ENCODE measurements around the gene PLPPR5. TPM values are rescaled to one million over a fixed set of nuclear protein-coding genes. Genes with fewer than 3 reads are reported as not detected.

Gene PLPPR5
- total and polyA plus RNA-seq, 2 of the 8 experiments (the other 6 are each of a cell fraction or from before 2014, with no cell fraction given) = 1.9 to 5.6 TPM

- WGBS, 2 experiments (ENCODE audit: extremely low coverage in 1 of 2, insufficient coverage in 1 of 2, insufficient read length in 1 of 2, insufficient replicate concordance in 2 of 2, low coverage in 1 of 2, low lambda C conversion rate in 2 of 2, missing lambda C conversion rate in 1 of 2) = 69% methylated on average over 2 of the region's 2 CpGs; no CpG with 5 or more reads in 1 of the 2 experiments
- no peak overlapping the region for H3K4me2 ChIP-seq (ENCODE audit: insufficient read depth in 1 of 2, low read depth in 2 of 2, low read length in 2 of 2)
- no peaks in the 10 kb centered on the region for H3K27me3 ChIP-seq (replicated peaks in 1 of 4; ENCODE audit: control insufficient read depth in 3 of 4, extremely low read depth in 1 of 4, insufficient read depth in 3 of 4, low read length in 3 of 4)
- FAIRE-seq (no peak), DNase-seq (ENCODE audit: low read depth in 1 of 2, low spot score in 2 of 2) (no peak)
- H3K27ac ChIP-seq (ENCODE audit: low read depth, low read length) = no peak overlapping the region
- no peaks in the 10 kb centered on the region for H3K79me2 ChIP-seq (ENCODE audit: control insufficient read depth in 1 of 2, insufficient read depth in 2 of 2, low read length in 2 of 2)
- no peak overlapping the region for H3K23ac ChIP-seq (ENCODE audit: insufficient read length)
- H3K36me3 ChIP-seq (ENCODE audit: control insufficient read depth in 2 of 4, insufficient read depth in 4 of 4, low read length in 3 of 4) = no peaks in the 10 kb centered on the region
- no peak overlapping the region for H3K4me3 ChIP-seq (ENCODE audit: extremely low read depth in 1 of 4, insufficient read depth in 2 of 4, low read depth in 3 of 4, low read length in 4 of 4)
- H3K4ac ChIP-seq (replicated peaks; ENCODE audit: insufficient read length, low read depth, low read length) = no peak overlapping the region
- no peaks in the 10 kb centered on the region for H3K23me2 ChIP-seq (ENCODE audit: low read depth, low read length)
- CTCF ChIA-PET (ENCODE audit: partially characterized antibody) = interaction anchor here (1.4 kb wide), 1 partner anchor 19 kb away, joined by 5 read pairs; no protein-coding TSS in a partner anchor
- H3K79me1 ChIP-seq (ENCODE audit: low read depth, low read length) = no peaks in the 10 kb centered on the region
- H3K14ac ChIP-seq (ENCODE audit: insufficient read length) = no peak overlapping the region
- no peak overlapping the region for H3K18ac ChIP-seq (ENCODE audit: extremely low read depth, low read length)
- no peak overlapping the region for H2AFZ ChIP-seq (ENCODE audit: low read length)
- H3K9me3 ChIP-seq (ENCODE audit: insufficient read depth in 2 of 2, low read depth in 1 of 2, low read length in 1 of 2) = no peaks in the 10 kb centered on the region
- H4K91ac ChIP-seq (replicated peaks; ENCODE audit: insufficient read length, low read length) = no peak overlapping the region
- H4K8ac ChIP-seq (ENCODE audit: extremely low read depth, insufficient read depth, low read length) = no peak overlapping the region
- H2BK12ac ChIP-seq (ENCODE audit: low read depth, low read length) = no peak overlapping the region
- H4K20me1 ChIP-seq (replicated peaks in 1 of 2; ENCODE audit: control insufficient read depth in 1 of 2, insufficient read depth in 2 of 2, low read length in 2 of 2) = no peaks in the 10 kb centered on the region
- no peak overlapping the region for H2BK15ac ChIP-seq (ENCODE audit: low read length)
- no peak overlapping the region for H2BK5ac ChIP-seq (ENCODE audit: low read depth, low read length)
- H4K5ac ChIP-seq (ENCODE audit: insufficient read length, low read depth, low read length) = no peak overlapping the region
- no peaks in the 10 kb centered on the region for H3K4me1 ChIP-seq (replicated peaks in 1 of 4; ENCODE audit: control insufficient read depth in 3 of 4, insufficient read depth in 4 of 4, low read length in 3 of 4)
- POLR2A ChIA-PET (ENCODE audit: partially characterized antibody) = no interaction called here
- TF ChIP-seq JUND (IDR thresholded peaks at IDR 0.05; ENCODE audit: low read length) = no peak
- TF ChIP-seq FOSL1 (IDR thresholded peaks at IDR 0.05; ENCODE audit: insufficient read depth, low read depth, low read length) = no peak
- TF ChIP-seq SP4 (IDR thresholded peaks at IDR 0.05; ENCODE audit: low read length) = no peak
- TF ChIP-seq GABPA (IDR thresholded peaks at IDR 0.05; ENCODE audit: borderline replicate concordance, insufficient read depth, low read length) = no peak
- TF ChIP-seq SP2 (IDR thresholded peaks at IDR 0.05; ENCODE audit: low read length) = no peak
- no peak for TF ChIP-seq SAP30 (IDR thresholded peaks at IDR 0.05; ENCODE audit: insufficient read depth, insufficient replicate concordance, low read length)
- no peak overlapping the region for H3K56ac ChIP-seq (replicated peaks; ENCODE audit: insufficient read length, low read depth, low read length)
- no peak overlapping the region for H2BK20ac ChIP-seq (ENCODE audit: low read length)
- H2BK120ac ChIP-seq (replicated peaks; ENCODE audit: low read depth, low read length) = no peak overlapping the region
- no peak overlapping the region for H2AK5ac ChIP-seq (ENCODE audit: low read depth, low read length)
- no peak overlapping the region for H3K9ac ChIP-seq (replicated peaks in 1 of 4; ENCODE audit: extremely low read depth in 1 of 4, low read depth in 3 of 4, low read length in 3 of 4)
These were observed 55.5 kb downstream of the PLPPR5 start for GRCh38 chr1:98949166-98949565.
